Esophagus squamous epithelium (tissue), 4 donors: ENCODE results near the gene TBX2.

Source experiments
- CTCF ChIP-seq, 6 experiments: fragments of 450-650 bp in 4 of 6; fragments of 200-600 bp in 2 of 6; sonication (generic) in 2 of 6; IDR thresholded peaks; one replicate each; pipeline ENCODE4 v1.5.1; 2016 to 2019; ENCODE audit warnings: antibody characterized with exemption in 6 of 6, mild to moderate bottlenecking in 4 of 6, moderate library complexity in 4 of 6
- POLR2A ChIP-seq, 4 donors: fragments of 450-650 bp; IDR thresholded peaks; one replicate each; pipeline ENCODE4 v1.6.1; 2017; ENCODE audit warnings: antibody characterized with exemption in 4 of 4, mild to moderate bottlenecking in 4 of 4, moderate library complexity in 3 of 4

GRCh38 chr17:61436995-61437704 lies 37.5 kb downstream of the TBX2 start:
- TF ChIP-seq POLR2A (IDR thresholded peaks at IDR 0.05) (no peak), CTCF (IDR thresholded peaks at IDR 0.05) (no peak)
